HepG2 (cell line): Measurements from ENCODE around the gene INTS1. TPM values are rescaled to one million over a fixed set of nuclear protein-coding genes. Genes with fewer than 3 reads are reported as not detected.
A peak's percentile ranks its signal among the peaks of the same experiment; 100 is the strongest.

Source experiments
- E2F5 ChIP-seq: sonication (generic); formaldehyde crosslinking; conservative IDR thresholded peaks from 2 replicates; pipeline ENCODE4 v1.4.0; 2020; ENCODE audit warnings: missing genetic modification reagents
- GZF1 ChIP-seq: sonication (generic); formaldehyde crosslinking; IDR thresholded peaks from 2 replicates; pipeline ENCODE4 v1.5.1; 2020; ENCODE audit warnings: mild to moderate bottlenecking, missing genetic modification reagents
- HOMEZ ChIP-seq: IDR thresholded peaks from 2 replicates; pipeline ENCODE4 v1.6.1; 2016; ENCODE audit warnings: low read depth
- MBNL3 ChIP-seq: fragments of 250-450 bp; sonication (Bioruptor Pico); conservative IDR thresholded peaks from 2 replicates; pipeline ENCODE4 v1.8.0; 2022; ENCODE audit warnings: mild to moderate bottlenecking, inconsistent platforms
- MED13 ChIP-seq: sonication (generic); formaldehyde crosslinking; IDR thresholded peaks from 2 replicates; pipeline ENCODE4 v1.5.0; 2020; ENCODE audit warnings: missing genetic modification reagents
- NR2F2 ChIP-seq: IDR thresholded peaks from 2 replicates; pipeline ENCODE4 v1.6.1; 2012; ENCODE audit warnings: low read depth, inconsistent platforms, borderline replicate concordance
- PRPF4 ChIP-seq: fragments of 200-400 bp; formaldehyde crosslinking; IDR thresholded peaks from 2 replicates; pipeline ENCODE4 v1.6.1; 2016; ENCODE audit warnings: low read length, low read depth; ENCODE audit not compliant: poor library complexity, severe bottlenecking
- REST ChIP-seq, 2 experiments: IDR thresholded peaks; 2 replicates each; pipeline ENCODE4 v1.6.1; 2011 to 2012; ENCODE audit warnings: low read length in 2 of 2, borderline replicate concordance in 1 of 2, low read depth in 1 of 2, mild to moderate bottlenecking in 1 of 2, moderate library complexity in 1 of 2
- RFX1 ChIP-seq: fragments of 450-650 bp; IDR thresholded peaks from 2 replicates; pipeline ENCODE4 v1.6.1; 2017
- SRSF4 ChIP-seq: fragments of 200-400 bp; formaldehyde crosslinking; IDR thresholded peaks from one replicate; pipeline ENCODE4 v1.6.1; 2018; ENCODE audit warnings: mild to moderate bottlenecking, low read depth, low read length, moderate library complexity; ENCODE audit not compliant: poor library complexity, severe bottlenecking
- SRY ChIP-seq: sonication (generic); formaldehyde crosslinking; IDR thresholded peaks from 2 replicates; pipeline ENCODE4 v1.8.0; 2022; ENCODE audit warnings: mild to moderate bottlenecking, missing genetic modification reagents
- TARDBP ChIP-seq: sonication (generic); formaldehyde crosslinking; IDR thresholded peaks from 2 replicates; pipeline ENCODE4 v1.8.0; 2022; ENCODE audit warnings: mild to moderate bottlenecking, missing genetic modification reagents
- TCF7L2 ChIP-seq: IDR thresholded peaks from 2 replicates; pipeline ENCODE4 v1.6.1; 2011; ENCODE audit warnings: mild to moderate bottlenecking, low read depth, low read length, moderate library complexity
- ZBTB43 ChIP-seq: sonication (generic); formaldehyde crosslinking; conservative IDR thresholded peaks from 2 replicates; pipeline ENCODE4 v1.4.0; 2020; ENCODE audit warnings: missing genetic modification reagents
- ZNF17 ChIP-seq: sonication (generic); formaldehyde crosslinking; IDR thresholded peaks from 2 replicates; pipeline ENCODE4 v1.5.0; 2020; ENCODE audit warnings: mild to moderate bottlenecking, missing genetic modification reagents
- ZNF256 ChIP-seq: sonication (generic); formaldehyde crosslinking; conservative IDR thresholded peaks from 2 replicates; pipeline ENCODE4 v1.4.0; 2020; ENCODE audit warnings: missing genetic modification reagents
- ZNF362 ChIP-seq: sonication (generic); formaldehyde crosslinking; IDR thresholded peaks from 2 replicates; pipeline ENCODE4 v1.4.0; 2020; ENCODE audit warnings: missing genetic modification reagents, mild to moderate bottlenecking, borderline replicate concordance
- ZNF451 ChIP-seq: sonication (generic); formaldehyde crosslinking; IDR thresholded peaks from 2 replicates; pipeline ENCODE4 v1.5.0; 2020; ENCODE audit warnings: mild to moderate bottlenecking, missing genetic modification reagents
- ZNF563 ChIP-seq: sonication (generic); formaldehyde crosslinking; IDR thresholded peaks from 2 replicates; pipeline ENCODE4 v1.8.0; 2022; ENCODE audit warnings: mild to moderate bottlenecking, moderate library complexity, missing genetic modification reagents
- ZNF564 ChIP-seq: sonication (generic); formaldehyde crosslinking; IDR thresholded peaks from 2 replicates; pipeline ENCODE4 v1.8.1; 2023; ENCODE audit warnings: mild to moderate bottlenecking, missing genetic modification reagents
- ZNF766 ChIP-seq: sonication (generic); formaldehyde crosslinking; IDR thresholded peaks from 2 replicates; pipeline ENCODE4 v1.5.0; 2020; ENCODE audit warnings: missing genetic modification reagents, borderline replicate concordance
- ZNF891 ChIP-seq: sonication (generic); formaldehyde crosslinking; IDR thresholded peaks from 2 replicates; pipeline ENCODE4 v1.5.0; 2020; ENCODE audit warnings: mild to moderate bottlenecking, missing genetic modification reagents
- polyA plus RNA-seq, 8 experiments: library from polyadenylated mRNA; depleted of rRNA in 3 of 8; stranded (reverse) in 7 of 8; unstranded in 1 of 8; fragments of >200 nt; fragmentation: Illumina TruSeq in 4 of 8; extraction: Trizol in 4 of 8; gene quantifications; 2 replicates each; pipeline versions ENCODE4 v1.2.1 to v1.2.3, GENCODE V29; 2011 to 2016; ENCODE audit warnings: low read depth in 4 of 8, missing spikeins in 1 of 8, mixed read lengths in 1 of 8; ENCODE audit not compliant: insufficient read depth in 1 of 8
- total RNA-seq, 5 experiments: library from RNA; depleted of rRNA; stranded (reverse); fragments of >200 nt; fragmentation: Illumina TruSeq; extraction: Trizol; gene quantifications; 2 replicates each; pipeline ENCODE4 v1.2.3, GENCODE V29; 2016; ENCODE audit warnings: low read depth in 1 of 5

The INTS1 gene
- total and polyA plus RNA-seq, 2 of the 13 experiments (the other 11 are each of a cell fraction or from before 2014, with no cell fraction given) = 13.7 to 29.0 TPM

- no peak for TF ChIP-seq ZNF362 (CRISPR knock-in tag)
- no peak for TF ChIP-seq TCF7L2
- no peak for TF ChIP-seq MBNL3
- no peak for TF ChIP-seq ZNF766 (CRISPR knock-in tag)
- TF ChIP-seq SRSF4 = no peak
- TF ChIP-seq ZNF17 (CRISPR knock-in tag) = no peak
- TF ChIP-seq SRY (CRISPR knock-in tag) = no peak
- peak in 1 of 2 experiments; percentile 21; a peak in 1 of 4 replicates for TF ChIP-seq REST (IDR thresholded peaks at IDR 0.05; ENCODE audit: borderline replicate concordance in 1 of 2, low read depth in 1 of 2, low read length in 2 of 2)
- no peak for TF ChIP-seq MED13 (CRISPR knock-in tag)
- TF ChIP-seq ZBTB43 (CRISPR knock-in tag) = no peak
- no peak for TF ChIP-seq GZF1
- TF ChIP-seq TARDBP (CRISPR knock-in tag) = no peak; the same call in 1 of the 2 replicates
- TF ChIP-seq E2F5 (CRISPR knock-in tag) = no peak
- no peak for TF ChIP-seq ZNF564 (CRISPR knock-in tag)
- no peak for TF ChIP-seq RFX1
- no peak for TF ChIP-seq PRPF4
- no peak for TF ChIP-seq ZNF451
- no peak for TF ChIP-seq ZNF891 (CRISPR knock-in tag)
- no peak; the same call in 1 of the 2 replicates for TF ChIP-seq ZNF563 (CRISPR knock-in tag)
- 0 out of 2 replicates have a peak, but pooled peaks have one; percentile 12 for TF ChIP-seq HOMEZ (CRISPR knock-in tag)
- TF ChIP-seq NR2F2 = no peak
- no peak for TF ChIP-seq ZNF256 (CRISPR knock-in tag)
These were observed 28.5 kb upstream of the INTS1 start (continued) for GRCh38 chr7:1532456-1533254.
